DND-41 (cell line): ENCODE results near the gene ACIN1.

Experiments
- CTCF ChIP-seq: IDR thresholded peaks from 2 replicates; pipeline ENCODE4 v1.5.1; 2012; ENCODE audit warnings: borderline replicate concordance, low read length, moderate library complexity, mild to moderate bottlenecking; ENCODE audit not compliant: poor library complexity, severe bottlenecking; ENCODE audit errors: extremely low read depth
- EZH2 ChIP-seq: IDR thresholded peaks from 3 replicates; pipeline ENCODE4 v1.6.1; 2012; ENCODE audit warnings: borderline replicate concordance, low read depth, mild to moderate bottlenecking, moderate library complexity, low read length, inconsistent platforms; ENCODE audit not compliant: severe bottlenecking

- TF ChIP-seq CTCF (no peak), EZH2 (no peak)
Measured at GRCh38 chr14:23103581-23103980, 8.6 kb upstream of the ACIN1 start.
